ENCODE measurements around the gene FEM1A.

DNA sequence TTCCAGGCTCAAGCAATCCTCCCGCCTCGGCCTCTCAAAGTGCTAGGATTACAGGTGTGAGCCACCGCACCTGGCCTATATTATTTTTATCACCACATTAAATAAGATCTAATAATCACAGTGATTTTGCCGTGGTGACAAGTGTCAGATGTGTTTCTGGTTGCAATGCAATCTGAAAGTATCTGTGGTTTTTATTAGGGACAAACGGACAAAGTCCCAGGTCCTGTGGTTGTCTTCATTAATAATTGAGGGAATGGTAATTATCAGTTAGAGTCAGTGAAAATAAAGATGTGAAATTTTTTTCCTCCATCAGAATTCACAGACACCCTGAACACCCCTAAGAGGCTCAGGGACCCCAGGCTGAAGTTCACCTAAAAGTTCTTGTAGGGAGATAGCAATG is 41.2 kb downstream of the FEM1A start:
- TF ChIP-seq EGR1 (IDR thresholded peaks at IDR 0.05) (no peak), TAF1 (IDR thresholded peaks at IDR 0.05; ENCODE audit: low read depth) (no peak), CEBPB (IDR thresholded peaks at IDR 0.05) (no peak), MAX (IDR thresholded peaks at IDR 0.05) (no peak), FOXM1 (IDR thresholded peaks at IDR 0.05; ENCODE audit: borderline replicate concordance, low read depth) (no peak)
- TF ChIP-seq, protein P1, sequence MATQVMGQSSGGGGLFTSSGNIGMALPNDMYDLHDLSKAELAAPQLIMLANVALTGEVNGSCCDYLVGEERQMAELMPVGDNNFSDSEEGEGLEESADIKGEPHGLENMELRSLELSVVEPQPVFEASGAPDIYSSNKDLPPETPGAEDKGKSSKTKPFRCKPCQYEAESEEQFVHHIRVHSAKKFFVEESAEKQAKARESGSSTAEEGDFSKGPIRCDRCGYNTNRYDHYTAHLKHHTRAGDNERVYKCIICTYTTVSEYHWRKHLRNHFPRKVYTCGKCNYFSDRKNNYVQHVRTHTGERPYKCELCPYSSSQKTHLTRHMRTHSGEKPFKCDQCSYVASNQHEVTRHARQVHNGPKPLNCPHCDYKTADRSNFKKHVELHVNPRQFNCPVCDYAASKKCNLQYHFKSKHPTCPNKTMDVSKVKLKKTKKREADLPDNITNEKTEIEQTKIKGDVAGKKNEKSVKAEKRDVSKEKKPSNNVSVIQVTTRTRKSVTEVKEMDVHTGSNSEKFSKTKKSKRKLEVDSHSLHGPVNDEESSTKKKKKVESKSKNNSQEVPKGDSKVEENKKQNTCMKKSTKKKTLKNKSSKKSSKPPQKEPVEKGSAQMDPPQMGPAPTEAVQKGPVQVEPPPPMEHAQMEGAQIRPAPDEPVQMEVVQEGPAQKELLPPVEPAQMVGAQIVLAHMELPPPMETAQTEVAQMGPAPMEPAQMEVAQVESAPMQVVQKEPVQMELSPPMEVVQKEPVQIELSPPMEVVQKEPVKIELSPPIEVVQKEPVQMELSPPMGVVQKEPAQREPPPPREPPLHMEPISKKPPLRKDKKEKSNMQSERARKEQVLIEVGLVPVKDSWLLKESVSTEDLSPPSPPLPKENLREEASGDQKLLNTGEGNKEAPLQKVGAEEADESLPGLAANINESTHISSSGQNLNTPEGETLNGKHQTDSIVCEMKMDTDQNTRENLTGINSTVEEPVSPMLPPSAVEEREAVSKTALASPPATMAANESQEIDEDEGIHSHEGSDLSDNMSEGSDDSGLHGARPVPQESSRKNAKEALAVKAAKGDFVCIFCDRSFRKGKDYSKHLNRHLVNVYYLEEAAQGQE (IDR thresholded peaks at IDR 0.05; ENCODE audit: low read depth): no peak
